GM18858 (cell line): ENCODE measurements around the gene FNIP1.
"Not testable (repeated sequence)": the region's sequence is repeated elsewhere in the genome, so short reads cannot be mapped to it uniquely, and the experiment has no call there.

Experiments used
- ATAC-seq: cut with Tn5 transposase; IDR thresholded peaks from one replicate; pipeline ENCODE4 v1.9.1; 2021; ENCODE audit not compliant: unreplicated experiment

Gene FNIP1

GRCh38 chr5:131787736-131788135 is 9.1 kb downstream of the FNIP1 start:
- no peak for ATAC-seq

DNA sequence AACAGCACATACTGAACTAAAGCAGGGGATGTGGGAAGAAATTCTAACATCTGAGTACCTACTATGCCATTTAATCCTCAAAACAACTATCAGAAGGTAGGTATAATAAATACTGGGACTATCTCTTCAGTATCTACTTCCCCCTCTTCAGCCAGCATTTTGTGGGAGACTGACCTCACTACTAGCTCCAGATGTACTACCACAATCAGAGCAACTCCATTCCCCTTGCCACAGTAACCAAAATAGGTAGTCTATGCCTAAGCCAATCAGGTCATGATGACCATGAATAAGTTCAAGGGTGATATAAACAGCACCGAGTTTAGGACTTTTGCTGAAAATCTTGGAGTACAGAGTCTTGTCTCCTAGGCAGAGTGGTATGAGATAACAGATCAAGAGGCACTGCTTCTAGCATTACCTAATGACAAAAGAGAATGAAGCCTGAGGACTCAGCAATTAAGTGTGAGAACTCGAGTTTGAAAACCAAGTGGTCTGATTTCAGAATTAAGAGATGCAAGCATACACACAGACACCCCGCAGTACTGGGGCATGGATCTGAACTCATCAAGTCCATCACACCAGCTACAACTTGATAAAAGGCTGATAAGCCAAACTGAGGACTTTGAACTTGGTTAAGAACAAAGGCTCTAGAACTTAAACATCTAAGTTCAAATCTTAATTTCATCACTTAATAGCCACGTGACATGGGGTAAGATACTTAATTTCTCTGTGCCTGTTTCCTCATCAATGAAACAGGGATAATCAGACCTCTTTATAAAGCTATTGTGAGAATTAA is 9.7 kb downstream of the FNIP1 start:
- ATAC-seq = no peak

GRCh38 chr5:131786036-131786435 is 10.8 kb downstream of the FNIP1 start:
- no peak for ATAC-seq

DNA sequence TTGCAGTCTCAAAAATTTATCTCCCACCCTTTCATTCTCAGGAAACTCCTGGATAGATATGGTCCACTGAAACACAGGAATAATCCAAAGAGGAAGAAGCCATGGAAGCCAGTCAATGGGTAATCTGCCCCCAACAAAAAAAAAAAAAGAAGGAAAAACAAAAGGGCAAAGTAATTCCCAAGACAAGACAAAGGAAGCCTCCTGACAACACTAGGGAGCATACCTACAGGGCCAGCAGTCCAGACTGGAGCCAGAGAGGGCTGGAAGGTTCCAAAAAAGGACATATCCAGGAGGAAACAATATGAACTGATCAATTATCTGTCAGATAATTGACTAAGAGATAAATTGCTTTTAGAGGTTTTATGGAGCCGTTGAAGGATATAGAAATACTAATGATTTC is 12.9 kb downstream of the FNIP1 start:
- no peak for ATAC-seq

DNA sequence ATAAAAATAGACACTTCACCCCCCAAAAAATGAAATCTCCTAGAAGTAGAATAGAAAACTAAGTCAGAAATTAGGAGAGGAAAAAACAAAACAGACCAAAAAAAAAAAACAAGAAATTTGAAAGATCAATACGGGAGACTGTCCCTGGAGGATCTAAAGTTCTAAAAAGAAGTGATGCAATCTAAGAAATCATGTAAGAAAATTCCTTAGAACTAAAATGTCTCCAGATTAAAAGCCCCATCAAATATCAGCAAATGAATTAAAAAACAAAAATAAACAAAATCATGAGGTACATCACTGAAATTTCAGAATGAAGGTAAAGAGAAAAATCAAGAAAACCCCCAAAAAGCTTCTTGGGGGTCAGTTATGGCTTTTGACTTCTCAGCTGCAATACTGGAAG is 13.5 kb downstream of the FNIP1 start:
- ATAC-seq = no peak

DNA sequence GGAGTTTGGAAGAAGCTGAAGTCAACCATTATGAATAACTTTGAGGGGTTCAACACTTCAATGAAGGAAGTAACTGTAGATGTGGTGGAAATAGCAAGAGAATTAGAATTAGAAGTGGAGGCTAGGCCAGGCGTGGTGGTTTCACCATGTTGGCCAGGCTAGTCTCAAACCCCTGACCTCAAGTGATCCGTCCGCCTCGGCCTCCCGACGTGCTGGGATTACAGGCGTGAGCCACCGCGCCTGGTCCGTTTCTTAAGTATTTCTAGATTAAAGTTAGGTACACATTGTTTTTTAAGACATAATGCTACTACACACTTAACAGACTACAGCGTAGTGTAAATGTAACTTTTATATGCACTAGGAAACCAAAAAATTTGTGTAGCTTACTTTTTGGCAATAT is 14.1 kb downstream of the FNIP1 start:
- no peak for ATAC-seq

DNA sequence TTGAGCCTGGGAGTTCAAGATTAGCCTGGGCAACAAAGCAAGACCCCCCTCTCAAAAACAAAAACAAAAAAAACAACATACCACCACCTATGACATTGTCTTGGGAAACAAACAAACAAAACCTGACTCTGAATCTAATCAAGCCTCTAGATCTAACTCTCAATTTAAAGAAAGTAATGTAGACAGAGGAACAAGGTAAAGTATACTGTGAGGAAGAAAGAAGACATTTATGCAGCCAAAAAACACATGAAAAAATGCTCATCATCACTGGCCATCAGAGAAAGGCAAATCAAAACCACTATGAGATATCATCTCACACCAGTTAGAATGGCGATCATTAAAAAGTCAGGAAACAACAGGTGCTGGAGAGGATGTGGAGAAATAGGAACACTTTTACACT is 18.7 kb downstream of the FNIP1 start:
- ATAC-seq = not testable (repeated sequence)

DNA sequence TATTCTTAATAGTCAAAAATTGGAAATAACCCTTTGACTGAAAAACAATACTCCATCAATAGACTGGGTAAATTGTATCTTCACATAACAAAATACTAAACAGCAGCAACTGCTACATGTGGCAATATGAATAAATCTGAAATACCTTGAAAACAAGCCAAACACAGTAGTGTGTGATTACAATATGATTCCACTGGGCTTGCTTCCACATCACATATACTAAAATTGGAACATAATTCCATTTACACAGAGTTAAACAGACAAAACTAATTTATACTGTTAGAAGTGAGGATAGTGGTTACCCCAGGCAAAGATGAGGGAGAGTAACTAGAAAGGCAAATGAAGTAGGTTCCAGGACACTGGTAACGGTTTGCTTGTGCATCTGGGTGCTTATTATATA is 20.4 kb downstream of the FNIP1 start:
- no peak for ATAC-seq

GRCh38 chr5:131774652-131775367 is 22.0 kb downstream of the FNIP1 start:
- ATAC-seq = no peak

GRCh38 chr5:131773805-131774204 is 23.0 kb downstream of the FNIP1 start:
- no peak for ATAC-seq

- ATAC-seq = no peak
These were observed 25.1 kb downstream of the FNIP1 start for GRCh38 chr5:131771692-131772091.

GRCh38 chr5:131769961-131770360 is 26.9 kb downstream of the FNIP1 start:
- no peak for ATAC-seq

- no peak for ATAC-seq
These were observed 27.5 kb downstream of the FNIP1 start for GRCh38 chr5:131769336-131769735.

- ATAC-seq = no peak
These were observed 28.9 kb downstream of the FNIP1 start for GRCh38 chr5:131767891-131768290.

- no peak for ATAC-seq
These were observed 30.1 kb downstream of the FNIP1 start for GRCh38 chr5:131766689-131767088.

DNA sequence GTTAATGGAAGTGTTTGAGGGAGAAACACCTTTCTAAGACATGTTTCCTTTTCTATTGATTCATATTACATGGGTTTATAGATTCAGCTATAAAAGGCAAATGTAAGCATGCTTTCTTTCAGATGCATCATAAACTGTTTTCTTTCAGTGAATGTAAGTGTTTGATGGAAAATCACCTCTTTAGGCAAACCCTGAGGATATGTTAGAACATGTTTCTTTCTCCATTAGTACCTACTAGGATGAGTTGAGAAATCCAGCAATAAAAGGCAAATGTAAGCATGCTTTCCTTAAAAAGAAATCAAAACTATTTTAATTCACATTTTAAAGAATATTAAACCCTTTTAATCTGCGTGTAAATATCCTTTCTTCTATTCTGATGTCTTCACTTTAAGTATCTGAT is 31.6 kb downstream of the FNIP1 start:
- ATAC-seq = no peak

GRCh38 chr5:131763968-131764367 is 32.8 kb downstream of the FNIP1 start:
- ATAC-seq = no peak

DNA sequence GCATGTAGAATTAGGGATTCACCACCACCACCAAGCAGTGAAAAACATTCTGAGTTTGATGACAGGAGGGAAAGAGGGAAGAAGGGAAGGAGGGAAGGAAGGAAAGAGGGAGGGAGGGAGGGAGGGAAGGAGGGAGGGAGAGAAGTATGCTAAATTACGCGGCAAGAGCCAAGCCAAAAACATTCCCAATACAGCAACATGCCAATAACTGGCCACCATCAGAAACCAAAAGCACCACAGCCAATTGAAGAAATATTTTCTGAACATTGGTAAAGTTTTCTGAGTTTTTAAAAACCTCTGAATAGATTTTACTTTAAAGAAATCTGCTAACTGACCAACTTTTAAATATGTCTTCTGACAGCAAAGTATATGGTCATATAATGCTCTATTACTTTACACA is 36.0 kb downstream of the FNIP1 start:
- ATAC-seq = no peak

DNA sequence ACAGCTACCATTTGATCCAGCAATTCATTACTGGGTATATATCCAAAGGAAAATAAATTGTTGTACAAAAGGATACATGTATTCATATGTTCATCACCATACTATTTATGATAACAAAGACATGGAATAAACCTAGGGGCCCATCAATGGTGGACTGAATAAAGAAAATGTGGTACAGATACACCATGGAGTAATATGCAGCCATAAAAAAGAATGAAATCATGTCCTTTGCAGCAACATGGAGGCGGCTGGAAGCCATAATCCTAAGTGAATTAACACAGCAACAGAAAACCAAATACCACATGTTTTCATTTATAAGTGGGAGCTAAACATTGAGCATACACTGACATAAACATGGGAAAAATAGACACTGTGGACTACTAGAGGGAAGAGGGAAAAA is 37.1 kb downstream of the FNIP1 start:
- no peak for ATAC-seq

- peak; percentile 44 for ATAC-seq
These were observed 38.3 kb downstream of the FNIP1 start for GRCh38 chr5:131758520-131758900.

GRCh38 chr5:131757830-131758519 is 38.8 kb downstream of the FNIP1 start:
- ATAC-seq = peak; percentile 33

GRCh38 chr5:131756942-131757341 is 39.9 kb downstream of the FNIP1 start:
- no peak for ATAC-seq
